GM19463 (cell line): ENCODE results near the gene CDON.

ENCODE experiments used
- ATAC-seq: cut with Tn5 transposase; IDR thresholded peaks from one replicate; pipeline ENCODE4 v1.9.1; 2021; ENCODE audit warnings: mild to moderate bottlenecking, moderate library complexity; ENCODE audit not compliant: unreplicated experiment

The CDON gene

GRCh38 chr11:125957618-125958332 lies 104.9 kb downstream of the CDON start:
- ATAC-seq: no peak

- no peak for ATAC-seq
These were observed 106.1 kb downstream of the CDON start for GRCh38 chr11:125956391-125957134.

- ATAC-seq: no peak
These were observed 106.8 kb downstream of the CDON start for GRCh38 chr11:125955856-125956255.

- no peak for ATAC-seq
These were observed 107.6 kb downstream of the CDON start for GRCh38 chr11:125954945-125955640.

GRCh38 chr11:125954123-125954944 lies 108.3 kb downstream of the CDON start:
- no peak for ATAC-seq

GRCh38 chr11:125953401-125953935 lies 109.2 kb downstream of the CDON start:
- no peak for ATAC-seq

- ATAC-seq: no peak
These were observed 109.7 kb downstream of the CDON start for GRCh38 chr11:125952973-125953372.

- ATAC-seq: no peak
These were observed 110.1 kb downstream of the CDON start for GRCh38 chr11:125952559-125952958.

GRCh38 chr11:125951731-125952130 lies 110.9 kb downstream of the CDON start:
- no peak for ATAC-seq

- no peak for ATAC-seq
These were observed 111.7 kb downstream of the CDON start for GRCh38 chr11:125950696-125951651.

GRCh38 chr11:125950178-125950490 lies 112.5 kb downstream of the CDON start:
- no peak for ATAC-seq

- no peak for ATAC-seq
These were observed 113.1 kb downstream of the CDON start for GRCh38 chr11:125949271-125950177.

- no peak for ATAC-seq
These were observed 114.2 kb downstream of the CDON start for GRCh38 chr11:125948278-125949051.

GRCh38 chr11:125947419-125948277 lies 115.0 kb downstream of the CDON start:
- no peak for ATAC-seq

- ATAC-seq: no peak
These were observed 115.8 kb downstream of the CDON start for GRCh38 chr11:125946712-125947418.

- no peak for ATAC-seq
These were observed 116.7 kb downstream of the CDON start, which contains the start of gene VSIG10L2 for GRCh38 chr11:125945797-125946520. Gene VSIG10L2 (plus strand): TSS chr11:125946044. CDS start chr11:125946056, 12 bp downstream.
